ENCODE measurements around the gene KCNJ10. TPM values are rescaled to one million over a fixed set of nuclear protein-coding genes. Genes with fewer than 3 reads are reported as not detected.

Gene KCNJ10
- total and polyA plus RNA-seq, 2 of the 13 experiments (the other 11 are each of a cell fraction or from before 2014, with no cell fraction given): 4.4 to 10.3 TPM

DNA sequence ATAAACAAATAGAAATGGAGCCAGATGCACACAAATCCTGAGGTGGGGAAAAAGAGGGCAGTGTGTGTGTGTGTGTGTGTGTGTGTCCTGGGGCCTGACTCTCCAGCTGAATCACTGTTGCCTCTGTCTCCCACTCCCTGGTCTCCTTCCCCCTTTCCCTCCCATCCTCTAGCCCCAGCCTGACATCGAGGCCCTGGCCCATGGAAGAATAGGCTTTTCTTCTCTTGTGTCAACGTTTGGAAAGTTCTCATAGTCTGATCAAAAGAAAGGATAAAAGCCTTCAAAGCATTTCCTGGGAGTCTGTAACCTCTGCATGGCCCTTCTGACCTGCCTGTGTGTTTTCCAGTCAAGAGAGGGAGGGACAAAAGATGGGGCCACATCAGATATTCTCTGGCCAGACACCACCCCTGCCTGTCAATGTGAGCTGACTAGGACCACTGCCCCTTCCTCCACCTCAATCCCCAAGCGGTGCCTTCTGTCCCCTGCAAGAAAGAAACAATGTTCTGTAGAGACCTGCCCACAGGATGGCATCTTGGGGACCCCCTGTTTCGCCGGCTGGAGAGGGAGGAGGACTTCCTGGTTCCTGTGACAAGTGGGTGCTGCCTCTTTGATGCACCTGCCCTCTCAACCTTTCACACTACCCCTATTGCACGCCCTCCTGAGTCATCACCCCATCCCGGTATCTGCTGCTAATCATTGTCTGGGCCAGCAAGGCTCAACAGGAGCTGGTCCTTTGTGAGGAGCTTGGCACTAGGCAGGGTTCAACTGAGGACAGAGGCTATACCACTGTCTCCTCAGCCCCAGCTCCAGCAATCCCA is 16.2 kb downstream of the KCNJ10 start (continued):
- TF ChIP-seq ZFY (CRISPR knock-in tag; IDR thresholded peaks at IDR 0.05): no peak
- TF ChIP-seq ZBTB38 (CRISPR knock-in tag; IDR thresholded peaks at IDR 0.05): no peak
- 0 out of 2 replicates have a peak, but pooled peaks have one; percentile 20 for TF ChIP-seq ZNF441 (CRISPR knock-in tag; IDR thresholded peaks at IDR 0.05; ENCODE audit: borderline replicate concordance)
- TF ChIP-seq ZNF136 (CRISPR knock-in tag; IDR thresholded peaks at IDR 0.05; ENCODE audit: low read depth): no peak
- TF ChIP-seq, protein P1, sequence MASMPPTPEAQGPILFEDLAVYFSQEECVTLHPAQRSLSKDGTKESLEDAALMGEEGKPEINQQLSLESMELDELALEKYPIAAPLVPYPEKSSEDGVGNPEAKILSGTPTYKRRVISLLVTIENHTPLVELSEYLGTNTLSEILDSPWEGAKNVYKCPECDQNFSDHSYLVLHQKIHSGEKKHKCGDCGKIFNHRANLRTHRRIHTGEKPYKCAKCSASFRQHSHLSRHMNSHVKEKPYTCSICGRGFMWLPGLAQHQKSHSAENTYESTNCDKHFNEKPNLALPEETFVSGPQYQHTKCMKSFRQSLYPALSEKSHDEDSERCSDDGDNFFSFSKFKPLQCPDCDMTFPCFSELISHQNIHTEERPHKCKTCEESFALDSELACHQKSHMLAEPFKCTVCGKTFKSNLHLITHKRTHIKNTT (CRISPR knock-in tag; IDR thresholded peaks at IDR 0.05): no peak
- TF ChIP-seq, protein P2, sequence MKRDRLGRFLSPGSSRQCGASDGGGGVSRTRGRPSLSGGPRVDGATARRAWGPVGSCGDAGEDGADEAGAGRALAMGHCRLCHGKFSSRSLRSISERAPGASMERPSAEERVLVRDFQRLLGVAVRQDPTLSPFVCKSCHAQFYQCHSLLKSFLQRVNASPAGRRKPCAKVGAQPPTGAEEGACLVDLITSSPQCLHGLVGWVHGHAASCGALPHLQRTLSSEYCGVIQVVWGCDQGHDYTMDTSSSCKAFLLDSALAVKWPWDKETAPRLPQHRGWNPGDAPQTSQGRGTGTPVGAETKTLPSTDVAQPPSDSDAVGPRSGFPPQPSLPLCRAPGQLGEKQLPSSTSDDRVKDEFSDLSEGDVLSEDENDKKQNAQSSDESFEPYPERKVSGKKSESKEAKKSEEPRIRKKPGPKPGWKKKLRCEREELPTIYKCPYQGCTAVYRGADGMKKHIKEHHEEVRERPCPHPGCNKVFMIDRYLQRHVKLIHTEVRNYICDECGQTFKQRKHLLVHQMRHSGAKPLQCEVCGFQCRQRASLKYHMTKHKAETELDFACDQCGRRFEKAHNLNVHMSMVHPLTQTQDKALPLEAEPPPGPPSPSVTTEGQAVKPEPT (CRISPR knock-in tag; IDR thresholded peaks at IDR 0.05; ENCODE audit: low read depth): no peak
- TF ChIP-seq, protein P3, sequence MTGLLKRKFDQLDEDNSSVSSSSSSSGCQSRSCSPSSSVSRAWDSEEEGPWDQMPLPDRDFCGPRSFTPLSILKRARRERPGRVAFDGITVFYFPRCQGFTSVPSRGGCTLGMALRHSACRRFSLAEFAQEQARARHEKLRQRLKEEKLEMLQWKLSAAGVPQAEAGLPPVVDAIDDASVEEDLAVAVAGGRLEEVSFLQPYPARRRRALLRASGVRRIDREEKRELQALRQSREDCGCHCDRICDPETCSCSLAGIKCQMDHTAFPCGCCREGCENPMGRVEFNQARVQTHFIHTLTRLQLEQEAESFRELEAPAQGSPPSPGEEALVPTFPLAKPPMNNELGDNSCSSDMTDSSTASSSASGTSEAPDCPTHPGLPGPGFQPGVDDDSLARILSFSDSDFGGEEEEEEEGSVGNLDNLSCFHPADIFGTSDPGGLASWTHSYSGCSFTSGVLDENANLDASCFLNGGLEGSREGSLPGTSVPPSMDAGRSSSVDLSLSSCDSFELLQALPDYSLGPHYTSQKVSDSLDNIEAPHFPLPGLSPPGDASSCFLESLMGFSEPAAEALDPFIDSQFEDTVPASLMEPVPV (CRISPR knock-in tag; IDR thresholded peaks at IDR 0.05): no peak
- TF ChIP-seq, protein P4, sequence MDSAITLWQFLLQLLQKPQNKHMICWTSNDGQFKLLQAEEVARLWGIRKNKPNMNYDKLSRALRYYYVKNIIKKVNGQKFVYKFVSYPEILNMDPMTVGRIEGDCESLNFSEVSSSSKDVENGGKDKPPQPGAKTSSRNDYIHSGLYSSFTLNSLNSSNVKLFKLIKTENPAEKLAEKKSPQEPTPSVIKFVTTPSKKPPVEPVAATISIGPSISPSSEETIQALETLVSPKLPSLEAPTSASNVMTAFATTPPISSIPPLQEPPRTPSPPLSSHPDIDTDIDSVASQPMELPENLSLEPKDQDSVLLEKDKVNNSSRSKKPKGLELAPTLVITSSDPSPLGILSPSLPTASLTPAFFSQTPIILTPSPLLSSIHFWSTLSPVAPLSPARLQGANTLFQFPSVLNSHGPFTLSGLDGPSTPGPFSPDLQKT (CRISPR knock-in tag; IDR thresholded peaks at IDR 0.05; ENCODE audit: borderline replicate concordance): no peak
- no peak for TF ChIP-seq NFRKB (IDR thresholded peaks at IDR 0.05)
- no peak for TF ChIP-seq ZNF558 (CRISPR knock-in tag; IDR thresholded peaks at IDR 0.05; ENCODE audit: borderline replicate concordance)
- TF ChIP-seq ZNF670 (CRISPR knock-in tag; IDR thresholded peaks at IDR 0.05; ENCODE audit: borderline replicate concordance): no peak
- TF ChIP-seq KDM6A (CRISPR knock-in tag; IDR thresholded peaks at IDR 0.05; ENCODE audit: low read depth): no peak
- TF ChIP-seq FOXJ3 (CRISPR knock-in tag; IDR thresholded peaks at IDR 0.05; ENCODE audit: borderline replicate concordance): peak; percentile 53; the same call in 1 of the 2 replicates
- no peak for TF ChIP-seq KDM4B (CRISPR knock-in tag; IDR thresholded peaks at IDR 0.05)
- TF ChIP-seq ZNF572 (CRISPR knock-in tag; IDR thresholded peaks at IDR 0.05): no peak
- no peak for TF ChIP-seq SYNCRIP (IDR thresholded peaks at IDR 0.05; ENCODE audit: insufficient read depth, low read depth, low read length)
- TF ChIP-seq, protein P5, sequence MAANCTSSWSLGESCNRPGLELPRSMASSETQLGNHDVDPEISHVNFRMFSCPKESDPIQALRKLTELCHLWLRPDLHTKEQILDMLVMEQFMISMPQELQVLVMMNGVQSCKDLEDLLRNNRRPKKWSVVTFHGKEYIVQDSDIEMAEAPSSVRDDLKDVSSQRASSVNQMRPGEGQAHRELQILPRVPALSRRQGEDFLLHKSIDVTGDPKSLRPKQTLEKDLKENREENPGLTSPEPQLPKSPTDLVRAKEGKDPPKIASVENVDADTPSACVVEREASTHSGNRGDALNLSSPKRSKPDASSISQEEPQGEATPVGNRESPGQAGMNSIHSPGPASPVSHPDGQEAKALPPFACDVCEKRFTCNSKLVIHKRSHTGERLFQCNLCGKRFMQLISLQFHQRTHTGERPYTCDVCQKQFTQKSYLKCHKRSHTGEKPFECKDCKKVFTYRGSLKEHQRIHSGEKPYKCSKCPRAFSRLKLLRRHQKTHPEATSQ (CRISPR knock-in tag; IDR thresholded peaks at IDR 0.05; ENCODE audit: borderline replicate concordance): no peak
- TF ChIP-seq MTA1 (CRISPR knock-in tag; IDR thresholded peaks at IDR 0.05; ENCODE audit: borderline replicate concordance): no peak
- TF ChIP-seq ELF1 (CRISPR knock-in tag; IDR thresholded peaks at IDR 0.05): no peak; the same call in 1 of the 2 replicates
- 0 out of 2 replicates have a peak, but pooled peaks have one; percentile 19 for TF ChIP-seq PPARG (CRISPR knock-in tag; conservative IDR thresholded peaks at IDR 0.05)
- peak; percentile 77; the same call in 1 of the 2 replicates for TF ChIP-seq ETV5 (CRISPR knock-in tag; IDR thresholded peaks at IDR 0.05; ENCODE audit: borderline replicate concordance)
- TF ChIP-seq RAD21 (CRISPR knock-in tag; IDR thresholded peaks at IDR 0.05): no peak

All from HepG2 (cell line).